ENCODE results near the gene OR1J4.

The OR1J4 gene

GRCh38 chr9:122518841-122519240, at the start of gene OR1J4:
Gene OR1J4 (plus strand): TSS chr9:122519141. CDS start chr9:122519141, 0 bp downstream.
- Histone ChIP-seq H2AFZ (ENCODE audit: low read length) (no peak within 1 kb of the TSS), H3K9me2 (replicated peaks; ENCODE audit: insufficient read depth, low read length) (no peaks in the 10 kb centered on the region), H3K27ac (ENCODE audit: low read length) (no peak within 1 kb of the TSS), H3K36me3 (replicated peaks; ENCODE audit: insufficient read depth, low read length) (no peaks in the 10 kb centered on the region), H3K79me2 (ENCODE audit: low read length) (no peaks in the 10 kb centered on the region), H3K27me3 (replicated peaks; ENCODE audit: insufficient read depth, low read length) (no peaks in the 10 kb centered on the region), H3K4me3 (ENCODE audit: low read length) (no peak within 1 kb of the TSS), H4K20me1 (ENCODE audit: insufficient read depth, low read length) (no peaks in the 10 kb centered on the region), H3F3A (ENCODE audit: insufficient read depth, low read length) (no peaks in the 10 kb centered on the region), H3K4me2 (ENCODE audit: low read depth, low read length) (no peak within 1 kb of the TSS), H3K9me3 (replicated peaks; ENCODE audit: insufficient read depth, low read length) (no peaks in the 10 kb centered on the region), H3K4me1 (ENCODE audit: low read length) (no peaks in the 10 kb centered on the region), H3K9ac (ENCODE audit: low read length) (no peak within 1 kb of the TSS)
- no peak for DNase-seq
- no peak for TF ChIP-seq CTCF (IDR thresholded peaks at IDR 0.05; ENCODE audit: low read length)
- no peak for TF ChIP-seq EZH2 (optimal IDR thresholded peaks at IDR 0.05; ENCODE audit: low read depth, low read length)
- no peak for TF ChIP-seq EZH2phosphoT487 (IDR thresholded peaks at IDR 0.05; ENCODE audit: low read length)

GRCh38 chr9:122474561-122474960, 44.4 kb upstream of the OR1J4 start:
- Histone ChIP-seq H3F3A (ENCODE audit: insufficient read depth, low read length) (no peaks in the 10 kb centered on the region), H3K4me2 (ENCODE audit: low read depth, low read length) (no peak overlapping the region), H3K9ac (ENCODE audit: low read length) (no peak overlapping the region), H3K4me1 (ENCODE audit: low read length) (no peaks in the 10 kb centered on the region), H3K79me2 (ENCODE audit: low read length) (no peaks in the 10 kb centered on the region), H2AFZ (ENCODE audit: low read length) (no peak overlapping the region), H3K9me3 (replicated peaks; ENCODE audit: insufficient read depth, low read length) (no peaks in the 10 kb centered on the region), H3K4me3 (ENCODE audit: low read length) (no peak overlapping the region), H3K36me3 (replicated peaks; ENCODE audit: insufficient read depth, low read length) (no peaks in the 10 kb centered on the region), H3K27me3 (replicated peaks; ENCODE audit: insufficient read depth, low read length) (no peaks in the 10 kb centered on the region), H3K27ac (ENCODE audit: low read length) (no peak overlapping the region), H4K20me1 (ENCODE audit: insufficient read depth, low read length) (no peaks in the 10 kb centered on the region), H3K9me2 (replicated peaks; ENCODE audit: insufficient read depth, low read length) (no peaks in the 10 kb centered on the region)
- TF ChIP-seq CTCF (IDR thresholded peaks at IDR 0.05; ENCODE audit: low read length) (no peak), EZH2 (optimal IDR thresholded peaks at IDR 0.05; ENCODE audit: low read depth, low read length) (no peak), EZH2phosphoT487 (IDR thresholded peaks at IDR 0.05; ENCODE audit: low read length) (no peak)
- DNase-seq = no peak

GRCh38 chr9:122475717-122476116, 43.2 kb upstream of the OR1J4 start:
- no peak for DNase-seq
- Histone ChIP-seq H3K4me2 (ENCODE audit: low read depth, low read length) (no peak overlapping the region), H4K20me1 (ENCODE audit: insufficient read depth, low read length) (no peaks in the 10 kb centered on the region)

More at GRCh38 chr9:122475717-122476116, 43.2 kb upstream of the OR1J4 start:
- Histone ChIP-seq H3K9ac (ENCODE audit: low read length) (no peak overlapping the region), H2AFZ (ENCODE audit: low read length) (no peak overlapping the region), H3F3A (ENCODE audit: insufficient read depth, low read length) (no peaks in the 10 kb centered on the region), H3K27me3 (replicated peaks; ENCODE audit: insufficient read depth, low read length) (no peaks in the 10 kb centered on the region), H3K4me3 (ENCODE audit: low read length) (no peak overlapping the region), H3K4me1 (ENCODE audit: low read length) (no peaks in the 10 kb centered on the region), H3K9me2 (replicated peaks; ENCODE audit: insufficient read depth, low read length) (no peaks in the 10 kb centered on the region), H3K36me3 (replicated peaks; ENCODE audit: insufficient read depth, low read length) (no peaks in the 10 kb centered on the region), H3K9me3 (replicated peaks; ENCODE audit: insufficient read depth, low read length) (no peaks in the 10 kb centered on the region), H3K27ac (ENCODE audit: low read length) (no peak overlapping the region), H3K79me2 (ENCODE audit: low read length) (no peaks in the 10 kb centered on the region)
- TF ChIP-seq CTCF (IDR thresholded peaks at IDR 0.05; ENCODE audit: low read length) = no peak
- TF ChIP-seq EZH2phosphoT487 (IDR thresholded peaks at IDR 0.05; ENCODE audit: low read length) = no peak
- TF ChIP-seq EZH2 (optimal IDR thresholded peaks at IDR 0.05; ENCODE audit: low read depth, low read length) = no peak
